Measurements from ENCODE around the gene NFIC.
"Not testable (repeated sequence)": the region's sequence is repeated elsewhere in the genome, so short reads cannot be mapped to it uniquely, and the experiment has no call there.

Gene NFIC

GRCh38 chr19:3440082-3440481, 73.7 kb downstream of the NFIC start:
- no peak overlapping the region for H3K4me3 ChIP-seq (ENCODE audit: low read length)
- peak; percentile 19 for DNase-seq (ENCODE audit: low read depth, low spot score)

- DNase-seq (ENCODE audit: low read depth, low spot score): no peak
- no peak overlapping the region for H3K4me3 ChIP-seq (ENCODE audit: low read length)
Measured at GRCh38 chr19:3441089-3441985, 75.0 kb downstream of the NFIC start.

GRCh38 chr19:3441986-3442329, 75.6 kb downstream of the NFIC start:
- H3K4me3 ChIP-seq (ENCODE audit: low read length): no peak overlapping the region
- no peak for DNase-seq (ENCODE audit: low read depth, low spot score)

GRCh38 chr19:3442487-3443071, 76.2 kb downstream of the NFIC start:
- no peak for DNase-seq (ENCODE audit: low read depth, low spot score)
- H3K4me3 ChIP-seq (ENCODE audit: low read length): no peak overlapping the region

GRCh38 chr19:3443840-3444694, 77.7 kb downstream of the NFIC start:
- DNase-seq (ENCODE audit: low read depth, low spot score): no peak

GRCh38 chr19:3444695-3445234, 78.4 kb downstream of the NFIC start:
- no peak overlapping the region for H3K4me3 ChIP-seq (ENCODE audit: low read length)
- DNase-seq (ENCODE audit: low read depth, low spot score): no peak

More at GRCh38 chr19:3443840-3444694, 77.7 kb downstream of the NFIC start:
- H3K4me3 ChIP-seq (ENCODE audit: low read length): no peak overlapping the region

- DNase-seq (ENCODE audit: low read depth, low spot score); H3K4me3 ChIP-seq (ENCODE audit: low read length): not testable (repeated sequence)
Measured at GRCh38 chr19:3446657-3447056, 80.3 kb downstream of the NFIC start.

GRCh38 chr19:3448616-3449334, 82.4 kb downstream of the NFIC start:
- DNase-seq (ENCODE audit: low read depth, low spot score): no peak
- H3K4me3 ChIP-seq (ENCODE audit: low read length): no peak overlapping the region

- DNase-seq (ENCODE audit: low read depth, low spot score): no peak
- no peak overlapping the region for H3K4me3 ChIP-seq (ENCODE audit: low read length)
Measured at GRCh38 chr19:3450796-3451411, 84.5 kb downstream of the NFIC start.

GRCh38 chr19:3451451-3451866, 85.1 kb downstream of the NFIC start:
- no peak for DNase-seq (ENCODE audit: low read depth, low spot score)
- no peak overlapping the region for H3K4me3 ChIP-seq (ENCODE audit: low read length)

GRCh38 chr19:3452171-3452941, 86.0 kb downstream of the NFIC start:
- no peak for DNase-seq (ENCODE audit: low read depth, low spot score)
- no peak overlapping the region for H3K4me3 ChIP-seq (ENCODE audit: low read length)

GRCh38 chr19:3452942-3453214, 86.5 kb downstream of the NFIC start:
- DNase-seq (ENCODE audit: low read depth, low spot score); H3K4me3 ChIP-seq (ENCODE audit: low read length): not testable (repeated sequence)

GRCh38 chr19:3453840-3454239, 87.5 kb downstream of the NFIC start:
- no peak for DNase-seq (ENCODE audit: low read depth, low spot score)
- H3K4me3 ChIP-seq (ENCODE audit: low read length): no peak overlapping the region

- DNase-seq (ENCODE audit: low read depth, low spot score): no peak
Measured at GRCh38 chr19:3454656-3455392, 88.4 kb downstream of the NFIC start.

GRCh38 chr19:3455393-3455955, 89.1 kb downstream of the NFIC start:
- H3K4me3 ChIP-seq (ENCODE audit: low read length): no peak overlapping the region
- DNase-seq (ENCODE audit: low read depth, low spot score): no peak

More at GRCh38 chr19:3454656-3455392, 88.4 kb downstream of the NFIC start:
- H3K4me3 ChIP-seq (ENCODE audit: low read length): no peak overlapping the region

GRCh38 chr19:3455960-3456601, 89.7 kb downstream of the NFIC start:
- DNase-seq (ENCODE audit: low read depth, low spot score): no peak
- no peak overlapping the region for H3K4me3 ChIP-seq (ENCODE audit: low read length)
